PFSK-1 (cell line): Measurements from ENCODE around the gene HOOK2.

ENCODE experiments used
- FOXP2 ChIP-seq: optimal IDR thresholded peaks from 2 replicates; pipeline ENCODE3; 2011; ENCODE audit warnings: borderline replicate concordance, control low read depth, inconsistent platforms; ENCODE audit not compliant: insufficient read depth; ENCODE audit errors: extremely low read length, extremely low read depth
- POLR2AphosphoS5 ChIP-seq: IDR thresholded peaks from 2 replicates; pipeline ENCODE4 v1.6.1; 2012; ENCODE audit warnings: low read depth, mild to moderate bottlenecking, control low read depth, low read length, moderate library complexity
- REST ChIP-seq, 2 experiments: IDR thresholded peaks; 2 replicates each; pipeline versions ENCODE4 v1.6.1 to v1.8.0; 2011 to 2012; ENCODE audit warnings: low read depth in 2 of 2, low read length in 2 of 2, control low read depth in 1 of 2, inconsistent platforms in 1 of 2, mild to moderate bottlenecking in 1 of 2, moderate library complexity in 1 of 2; ENCODE audit not compliant: insufficient read depth in 1 of 2
- SIN3A ChIP-seq: IDR thresholded peaks from 2 replicates; pipeline ENCODE4 v1.6.1; 2012; ENCODE audit warnings: mild to moderate bottlenecking, low read length, moderate library complexity, borderline replicate concordance; ENCODE audit not compliant: insufficient read depth
- TAF1 ChIP-seq: IDR thresholded peaks from 2 replicates; pipeline ENCODE4 v1.6.1; 2012; ENCODE audit warnings: low read length, control low read depth, borderline replicate concordance; ENCODE audit not compliant: insufficient read depth

Gene HOOK2

GRCh38 chr19:12799742-12800465, 24.6 kb upstream of the HOOK2 start:
- TF ChIP-seq POLR2AphosphoS5: no peak
- no peak for TF ChIP-seq TAF1
- no peak for TF ChIP-seq FOXP2
- no peak for TF ChIP-seq SIN3A
- TF ChIP-seq REST (IDR thresholded peaks at IDR 0.05; ENCODE audit: insufficient read depth in 1 of 2, low read depth in 2 of 2, low read length in 2 of 2): no peak

- TF ChIP-seq SIN3A: no peak
- no peak for TF ChIP-seq TAF1
- no peak for TF ChIP-seq FOXP2
- TF ChIP-seq REST (IDR thresholded peaks at IDR 0.05; ENCODE audit: insufficient read depth in 1 of 2, low read depth in 2 of 2, low read length in 2 of 2): no peak
These were observed 21.8 kb upstream of the HOOK2 start for GRCh38 chr19:12797141-12797587.

- TF ChIP-seq REST (IDR thresholded peaks at IDR 0.05; ENCODE audit: insufficient read depth in 1 of 2, low read depth in 2 of 2, low read length in 2 of 2) (0 out of 4 replicates have a peak, but pooled peaks of 1 of the 2 experiments have one; percentile 4), POLR2AphosphoS5 (no peak; the same call in 1 of the 2 replicates), FOXP2 (peak; percentile 68), TAF1 (no peak), SIN3A (no peak)
These were observed 21.1 kb upstream of the HOOK2 start for GRCh38 chr19:12796146-12797071.

GRCh38 chr19:12794971-12795381, 19.6 kb upstream of the HOOK2 start:
- TF ChIP-seq REST (IDR thresholded peaks at IDR 0.05; ENCODE audit: insufficient read depth in 1 of 2, low read depth in 2 of 2, low read length in 2 of 2) (no peak), TAF1 (no peak), POLR2AphosphoS5 (no peak), FOXP2 (no peak)
